ENCODE results near the gene GLT8D1. TPM values are rescaled to one million over a fixed set of nuclear protein-coding genes. Genes with fewer than 3 reads are reported as not detected.

The GLT8D1 gene
- total and polyA plus RNA-seq, 9 of the 15 experiments (the other 6 are each of a cell fraction or from before 2014, with no cell fraction given) = 14.1 to 65.9 (median 33.7) TPM

GRCh38 chr3:52685709-52686691, 19.6 kb downstream of the GLT8D1 start, which contains the start of the genes GNL3 and PBRM1 (continued):
- no peak for TF ChIP-seq HOMEZ (CRISPR knock-in tag; IDR thresholded peaks at IDR 0.05)
- TF ChIP-seq JUND (IDR thresholded peaks at IDR 0.05; ENCODE audit: borderline replicate concordance, low read depth, low read length) = peak; percentile 49
- no peak for TF ChIP-seq JUND (tag; IDR thresholded peaks at IDR 0.05; ENCODE audit: borderline replicate concordance, low read depth, low read length)
- TF ChIP-seq FUS (optimal IDR thresholded peaks at IDR 0.05; ENCODE audit: low read depth, low read length) = no peak
- peak in 1 of 2 experiments; percentile 99; a peak in 2 of 4 replicates for TF ChIP-seq HDAC1 (IDR thresholded peaks at IDR 0.05)
- TF ChIP-seq ZNF436 (CRISPR knock-in tag; IDR thresholded peaks at IDR 0.05) = no peak
- TF ChIP-seq ZNF197 (CRISPR knock-in tag; IDR thresholded peaks at IDR 0.05; ENCODE audit: low read depth) = no peak
- TF ChIP-seq ZBTB2 (IDR thresholded peaks at IDR 0.05) = peak; percentile 98
- no peak for TF ChIP-seq ZNF41 (CRISPR knock-in tag; conservative IDR thresholded peaks at IDR 0.05)
- TF ChIP-seq NR1H2 (CRISPR knock-in tag; IDR thresholded peaks at IDR 0.05) = no peak
- no peak for TF ChIP-seq TGIF2 (CRISPR knock-in tag; IDR thresholded peaks at IDR 0.05)
- no peak for TF ChIP-seq TFE3 (CRISPR knock-in tag; IDR thresholded peaks at IDR 0.05)
- no peak for TF ChIP-seq KLF1 (tag; IDR thresholded peaks at IDR 0.05)
- TF ChIP-seq ZNF354B (CRISPR knock-in tag; IDR thresholded peaks at IDR 0.05) = no peak
- peak; percentile 86 to 88 for TF ChIP-seq NRF1 (conservative IDR thresholded peaks at IDR 0.05 in 1 of 2, IDR thresholded peaks at IDR 0.05 in 1 of 2)
- TF ChIP-seq SETDB1 (IDR thresholded peaks at IDR 0.05; ENCODE audit: low read length) = no peak
- TF ChIP-seq RAD51 (IDR thresholded peaks at IDR 0.05; ENCODE audit: borderline replicate concordance, low read depth) = no peak
- no peak for TF ChIP-seq ERF (CRISPR knock-in tag; IDR thresholded peaks at IDR 0.05)
- TF ChIP-seq CC2D1A (IDR thresholded peaks at IDR 0.05) = no peak
- TF ChIP-seq ZNF780A (CRISPR knock-in tag; IDR thresholded peaks at IDR 0.05) = no peak
- TF ChIP-seq KAT7 (CRISPR knock-in tag; IDR thresholded peaks at IDR 0.05; ENCODE audit: borderline replicate concordance) = no peak
- TF ChIP-seq MTA2 (IDR thresholded peaks at IDR 0.05; ENCODE audit: low read depth) = no peak
- no peak for TF ChIP-seq ZNF695 (CRISPR knock-in tag; IDR thresholded peaks at IDR 0.05)
- no peak for TF ChIP-seq DACH1 (IDR thresholded peaks at IDR 0.05; ENCODE audit: partially characterized antibody)
